ENCODE results near the gene BTBD10.
A peak's percentile ranks its signal among the peaks of the same experiment; 100 is the strongest.

DNA sequence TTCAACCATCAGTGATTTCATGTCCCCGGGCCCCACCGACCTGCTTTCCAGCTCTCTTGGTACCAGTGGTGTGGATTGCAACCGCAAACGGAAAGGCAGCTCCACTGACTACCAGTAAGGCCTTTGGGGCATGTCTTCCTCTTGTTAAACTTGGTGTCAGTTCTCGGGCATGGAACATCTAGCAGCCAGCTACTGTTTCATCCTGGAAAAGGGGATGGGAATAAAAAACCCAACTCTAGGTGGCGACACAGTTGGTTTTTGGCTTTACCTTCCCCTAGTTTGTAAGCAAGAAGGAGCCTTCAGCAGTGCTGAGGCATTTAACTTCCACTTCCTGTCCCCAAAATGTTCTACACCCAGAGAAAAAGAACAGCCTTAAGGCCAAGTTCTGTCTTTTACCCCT is 108.7 kb downstream of the BTBD10 start:
- TF ChIP-seq, protein P1, sequence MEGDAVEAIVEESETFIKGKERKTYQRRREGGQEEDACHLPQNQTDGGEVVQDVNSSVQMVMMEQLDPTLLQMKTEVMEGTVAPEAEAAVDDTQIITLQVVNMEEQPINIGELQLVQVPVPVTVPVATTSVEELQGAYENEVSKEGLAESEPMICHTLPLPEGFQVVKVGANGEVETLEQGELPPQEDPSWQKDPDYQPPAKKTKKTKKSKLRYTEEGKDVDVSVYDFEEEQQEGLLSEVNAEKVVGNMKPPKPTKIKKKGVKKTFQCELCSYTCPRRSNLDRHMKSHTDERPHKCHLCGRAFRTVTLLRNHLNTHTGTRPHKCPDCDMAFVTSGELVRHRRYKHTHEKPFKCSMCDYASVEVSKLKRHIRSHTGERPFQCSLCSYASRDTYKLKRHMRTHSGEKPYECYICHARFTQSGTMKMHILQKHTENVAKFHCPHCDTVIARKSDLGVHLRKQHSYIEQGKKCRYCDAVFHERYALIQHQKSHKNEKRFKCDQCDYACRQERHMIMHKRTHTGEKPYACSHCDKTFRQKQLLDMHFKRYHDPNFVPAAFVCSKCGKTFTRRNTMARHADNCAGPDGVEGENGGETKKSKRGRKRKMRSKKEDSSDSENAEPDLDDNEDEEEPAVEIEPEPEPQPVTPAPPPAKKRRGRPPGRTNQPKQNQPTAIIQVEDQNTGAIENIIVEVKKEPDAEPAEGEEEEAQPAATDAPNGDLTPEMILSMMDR (conservative IDR thresholded peaks at IDR 0.05; ENCODE audit: low read length): peak; percentile 63
- TF ChIP-seq EZH2phosphoT487 (IDR thresholded peaks at IDR 0.05; ENCODE audit: borderline replicate concordance, low read depth, low read length): no peak

All from OCI-LY7 (cell line).